NCI-H187 treated with DMSO at 0.1 percent for 48 hours (cell line): ENCODE results near the gene STXBP3.
"Not testable (repeated sequence)": the region's sequence is repeated elsewhere in the genome, so short reads cannot be mapped to it uniquely, and the experiment has no call there.

Source experiments
- DNase-seq: peaks from one replicate; lab custom pipeline; 2025; lab: John Stamatoyannopoulos, UW

The STXBP3 gene

DNA sequence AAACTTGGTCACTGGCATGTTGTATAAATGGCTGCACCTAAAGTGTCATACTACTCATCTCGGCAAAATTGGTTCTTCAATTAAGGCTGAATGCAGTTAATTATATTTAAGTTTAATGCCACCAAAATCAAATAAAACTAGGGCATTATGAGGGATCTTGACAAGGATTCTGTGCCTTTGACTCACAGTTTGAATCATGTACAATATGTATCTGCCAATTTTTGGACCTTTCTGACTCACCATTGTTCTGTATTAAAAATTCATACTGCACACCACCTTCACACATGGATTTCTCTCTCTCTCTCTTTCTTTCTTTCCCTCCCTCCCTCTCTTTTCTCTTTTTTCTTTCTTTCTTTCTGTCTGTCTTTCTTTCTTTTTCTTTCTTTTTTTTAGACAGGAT lies 14.1 kb upstream of the STXBP3 start:
- no peak for DNase-seq

DNA sequence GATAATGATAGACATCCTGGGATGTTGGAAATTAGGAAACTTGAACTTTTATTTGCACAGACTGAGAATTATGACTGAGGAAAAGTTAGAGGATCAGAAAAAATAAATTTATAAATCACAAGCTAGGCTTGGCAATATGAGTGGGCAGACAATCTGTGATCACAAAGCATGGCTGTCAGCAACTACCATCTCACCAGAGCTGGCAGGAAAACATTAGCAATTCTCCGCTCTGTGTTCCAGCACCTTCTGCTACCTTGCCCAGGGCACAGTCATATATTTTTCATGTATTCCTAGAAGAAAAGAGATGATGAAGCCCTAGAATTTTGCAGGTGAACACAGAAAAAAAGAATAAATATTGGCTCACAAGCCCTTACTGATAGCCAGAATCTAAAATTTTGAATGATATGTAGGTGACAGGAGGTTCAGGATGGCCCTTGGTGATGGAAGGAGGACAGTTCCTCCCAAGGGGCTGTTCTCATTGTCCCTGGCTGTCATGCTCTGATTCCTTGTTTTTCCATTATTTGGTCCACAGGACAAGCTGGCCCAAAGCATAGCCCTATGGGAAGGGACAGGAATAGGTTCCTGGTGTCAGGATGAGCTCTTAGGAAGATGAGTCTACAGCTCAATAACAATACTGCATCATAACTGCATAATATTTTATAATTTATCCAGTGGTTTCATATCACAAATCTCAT lies 12.2 kb upstream of the STXBP3 start:
- no peak for DNase-seq

DNA sequence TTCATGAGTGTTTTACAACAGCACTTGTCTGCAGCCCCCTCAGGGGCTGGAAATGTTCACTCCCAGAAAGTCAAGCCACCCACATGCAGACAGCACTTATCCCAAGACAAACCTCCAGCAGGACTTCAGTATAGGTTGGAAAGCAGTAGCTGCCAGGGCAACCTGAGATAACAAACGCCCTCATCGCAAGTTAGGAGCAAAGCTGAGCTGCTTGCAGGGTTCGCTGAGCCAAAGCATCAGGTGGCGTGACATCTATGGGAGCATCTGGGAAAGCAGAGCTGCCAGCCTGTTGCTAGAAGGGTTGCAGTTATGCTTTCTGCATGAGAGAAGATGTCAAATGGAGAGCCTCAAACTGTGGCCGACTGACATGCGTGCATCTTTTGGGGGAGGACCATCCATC lies 4.2 kb upstream of the STXBP3 start:
- DNase-seq = no peak

DNA sequence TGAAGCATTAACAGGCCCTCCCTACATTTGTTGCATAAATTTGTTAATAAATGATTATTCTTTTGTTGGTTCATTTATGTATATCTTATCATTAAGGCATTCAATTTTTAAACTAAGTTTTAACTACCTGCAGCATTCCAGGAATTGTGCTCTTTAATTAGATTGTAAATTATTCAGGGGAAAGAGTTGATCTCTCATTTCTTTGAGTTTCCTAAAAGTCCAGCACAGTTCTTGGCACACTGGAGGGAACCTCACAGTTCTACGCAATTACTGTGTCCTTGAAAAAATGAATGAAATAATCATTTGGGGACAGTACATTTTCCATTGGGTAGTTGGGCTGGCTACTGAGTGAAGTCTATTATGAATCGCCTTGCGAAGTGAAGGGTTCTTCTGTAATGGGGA lies 493 bp upstream of the STXBP3 start:
- DNase-seq = no peak

- peak; percentile 5 for DNase-seq
Measured at GRCh38 chr1:108747171-108747850, 837 bp downstream of the STXBP3 start.

DNA sequence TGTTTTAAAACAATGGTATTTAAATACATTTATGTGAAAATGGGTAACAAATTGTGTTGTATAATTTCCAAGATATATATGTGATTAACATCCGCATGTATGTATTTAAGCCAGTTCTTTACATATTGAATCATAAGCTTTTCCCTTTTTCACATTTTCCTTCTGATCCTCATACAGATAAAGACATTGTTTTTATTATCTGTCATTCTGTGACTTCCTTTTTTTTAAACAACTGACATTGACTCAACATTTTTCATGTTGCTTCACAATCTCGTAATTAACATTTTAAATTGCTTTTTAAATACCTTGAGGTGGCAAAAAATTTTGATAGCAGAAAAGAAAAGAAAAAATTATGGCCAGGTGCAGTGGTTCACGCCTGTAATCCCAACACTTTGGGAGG lies 1.4 kb downstream of the STXBP3 start:
- no peak for DNase-seq

GRCh38 chr1:108749081-108749480 lies 2.6 kb downstream of the STXBP3 start:
- DNase-seq = no peak

DNA sequence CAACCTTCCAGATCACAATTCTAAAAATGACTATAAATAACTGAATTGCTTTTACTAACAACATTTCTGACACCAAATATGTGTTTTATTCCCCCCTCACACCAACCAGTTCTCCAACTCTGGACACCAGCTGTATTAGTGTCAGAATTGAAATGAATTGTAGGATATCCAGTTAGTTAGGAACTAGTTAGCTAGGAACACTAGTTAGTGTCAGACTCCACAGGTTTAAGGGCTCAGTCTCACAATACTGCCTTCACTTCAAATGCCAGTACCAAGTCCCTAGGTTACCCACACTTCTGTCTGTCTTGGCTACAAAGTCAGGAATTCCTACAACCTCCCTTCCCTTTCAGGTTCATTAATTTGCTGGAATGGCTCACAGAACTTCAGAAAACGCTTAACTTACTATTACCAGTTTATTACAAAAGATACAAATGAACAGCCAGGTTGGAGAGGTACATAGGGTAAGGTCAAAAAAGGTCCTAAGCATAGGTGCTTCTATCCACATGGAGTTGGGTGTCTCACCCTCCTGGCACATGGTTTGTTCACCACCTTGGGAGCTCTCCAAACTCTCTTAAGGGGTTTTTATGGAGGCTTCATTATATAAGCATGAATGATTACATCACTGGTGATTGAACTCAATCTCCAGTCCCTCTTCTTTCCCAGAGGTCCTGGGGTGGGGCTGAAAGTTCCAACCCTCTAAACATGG lies 4.2 kb downstream of the STXBP3 start:
- no peak for DNase-seq

- DNase-seq = no peak
Measured at GRCh38 chr1:108753363-108753762, 6.9 kb downstream of the STXBP3 start.

- no peak for DNase-seq
Measured at GRCh38 chr1:108758796-108759195, 12.3 kb downstream of the STXBP3 start.

GRCh38 chr1:108767115-108767514 lies 20.6 kb downstream of the STXBP3 start:
- DNase-seq = no peak

- no peak for DNase-seq
Measured at GRCh38 chr1:108767708-108768107, 21.2 kb downstream of the STXBP3 start.

GRCh38 chr1:108777839-108778238 lies 31.4 kb downstream of the STXBP3 start:
- DNase-seq = no peak

DNA sequence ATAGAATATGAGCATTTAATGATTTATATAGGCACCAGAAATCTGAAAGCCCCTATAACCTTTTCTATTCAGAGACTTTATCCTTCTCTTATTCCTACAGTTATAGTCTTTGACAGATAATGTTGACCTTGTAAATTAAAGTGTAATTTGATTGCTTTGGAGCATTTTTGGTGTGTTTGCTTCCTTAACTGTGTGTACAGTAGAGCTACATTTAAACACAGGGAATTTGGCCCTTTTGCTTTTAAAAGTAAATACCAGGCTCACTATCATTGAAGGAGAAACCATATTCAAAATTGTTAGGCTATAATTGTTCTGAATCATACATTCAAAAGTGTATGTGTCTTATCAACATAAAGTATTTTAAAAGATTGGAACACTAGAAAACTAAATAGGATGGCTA lies 33.0 kb downstream of the STXBP3 start:
- no peak for DNase-seq

DNA sequence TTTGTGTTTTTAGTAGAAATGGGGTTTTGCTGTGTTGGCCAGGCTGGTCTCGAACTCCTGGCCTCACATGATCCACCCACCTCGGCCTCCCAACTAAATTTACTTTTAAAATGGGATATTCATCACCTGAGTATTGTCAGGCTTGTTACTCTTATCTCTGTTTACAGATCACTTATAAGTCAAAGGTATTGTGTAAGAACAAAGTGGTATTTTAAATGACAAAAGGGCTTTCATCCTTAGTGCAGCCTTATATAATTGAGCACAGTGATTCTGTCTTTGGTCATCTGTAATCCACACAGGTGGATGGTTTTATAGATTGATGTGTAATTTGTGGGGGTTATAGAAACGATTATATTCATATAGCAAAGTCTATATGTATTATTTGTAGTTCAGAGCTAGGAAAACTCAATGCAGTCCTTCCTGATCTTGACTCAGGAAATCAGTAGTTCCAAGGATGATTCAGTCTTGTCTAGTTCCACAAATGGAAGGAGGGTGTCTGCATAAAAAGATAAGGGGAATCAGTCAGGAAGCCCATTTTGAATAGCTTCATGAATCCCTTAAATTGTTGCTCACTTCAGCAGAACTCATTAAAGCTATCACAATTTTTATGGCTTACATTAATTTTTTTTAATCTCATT lies 34.6 kb downstream of the STXBP3 start:
- no peak for DNase-seq

DNA sequence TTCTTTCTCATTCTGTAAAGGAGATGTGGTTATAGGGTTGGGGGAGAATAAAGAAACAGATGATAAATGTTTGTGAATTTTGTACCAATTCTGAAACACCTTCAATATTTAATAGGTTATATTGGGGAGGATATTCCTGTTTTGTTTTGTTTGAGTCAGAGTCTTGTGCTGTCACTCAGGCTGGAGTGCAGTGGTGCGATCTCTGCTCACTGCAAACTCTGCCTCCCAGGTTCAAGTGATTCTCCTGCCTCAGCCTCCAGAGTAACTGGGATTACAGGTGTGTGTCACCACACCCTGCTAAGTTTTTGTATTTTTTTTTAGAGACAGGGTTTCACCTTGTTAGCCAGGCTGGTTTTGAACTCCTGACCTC lies 35.1 kb downstream of the STXBP3 start:
- DNase-seq = not testable (repeated sequence)

- DNase-seq = no peak
Measured at GRCh38 chr1:108785264-108785663, 38.8 kb downstream of the STXBP3 start.

DNA sequence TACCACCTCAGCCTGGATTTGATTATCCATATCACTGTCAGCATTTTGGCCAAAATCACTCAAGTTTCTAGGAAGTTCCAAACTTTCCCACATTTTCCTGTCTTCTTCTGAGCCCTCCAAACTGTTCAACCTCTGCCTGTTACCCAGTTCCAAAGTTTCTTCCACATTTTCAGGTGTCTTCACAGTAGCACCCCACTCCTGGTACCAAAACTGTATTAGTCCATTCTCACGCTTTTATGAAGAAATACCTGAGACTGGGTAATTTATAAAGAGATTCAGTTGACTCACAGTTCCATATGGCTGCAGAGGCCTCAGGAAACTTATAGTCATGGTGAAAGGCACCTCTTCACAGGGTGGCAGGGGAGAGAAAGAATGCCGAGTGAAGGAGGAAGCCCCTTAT lies 39.4 kb downstream of the STXBP3 start:
- no peak for DNase-seq

- no peak for DNase-seq
Measured at GRCh38 chr1:108791790-108792189, 45.3 kb downstream of the STXBP3 start.

GRCh38 chr1:108792420-108792819 lies 45.9 kb downstream of the STXBP3 start:
- DNase-seq = no peak

DNA sequence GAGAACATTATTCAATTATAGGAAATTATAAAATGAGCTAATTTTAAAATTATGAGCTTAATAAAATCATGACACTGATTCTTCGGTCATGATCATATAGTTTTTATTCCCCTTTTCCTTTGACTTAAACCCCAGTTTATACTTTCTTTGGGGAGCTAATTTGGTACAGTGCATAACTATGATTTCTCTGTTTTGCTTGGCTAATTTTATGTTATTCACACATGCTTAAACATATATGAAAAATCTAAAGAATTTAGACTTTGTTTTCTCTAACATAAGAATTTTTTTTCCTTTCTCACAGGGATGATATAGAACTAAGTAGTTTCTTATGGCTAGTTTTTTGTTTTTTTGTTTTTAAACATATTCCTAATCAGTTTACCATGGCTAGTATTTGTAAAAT lies 52.5 kb downstream of the STXBP3 start:
- no peak for DNase-seq

DNA sequence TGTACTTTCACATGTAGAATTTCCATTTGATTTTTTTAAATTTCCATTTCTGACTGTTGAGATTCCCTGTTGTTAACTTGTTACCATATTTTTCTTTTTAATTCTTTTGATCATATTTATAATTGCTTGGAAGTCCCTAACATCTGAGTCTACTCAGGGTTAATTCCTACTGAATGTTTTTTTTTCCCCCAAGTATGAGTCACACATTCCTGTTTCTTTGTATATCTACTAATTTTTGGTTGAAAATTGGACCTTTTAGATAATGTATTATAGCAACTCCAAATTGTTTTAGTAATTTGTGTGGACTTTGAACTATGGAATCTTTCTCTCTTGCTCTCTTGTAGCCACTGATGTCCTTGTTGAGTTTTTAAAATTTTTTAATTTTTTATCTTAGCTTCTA lies 54.6 kb downstream of the STXBP3 start:
- DNase-seq = no peak

DNA sequence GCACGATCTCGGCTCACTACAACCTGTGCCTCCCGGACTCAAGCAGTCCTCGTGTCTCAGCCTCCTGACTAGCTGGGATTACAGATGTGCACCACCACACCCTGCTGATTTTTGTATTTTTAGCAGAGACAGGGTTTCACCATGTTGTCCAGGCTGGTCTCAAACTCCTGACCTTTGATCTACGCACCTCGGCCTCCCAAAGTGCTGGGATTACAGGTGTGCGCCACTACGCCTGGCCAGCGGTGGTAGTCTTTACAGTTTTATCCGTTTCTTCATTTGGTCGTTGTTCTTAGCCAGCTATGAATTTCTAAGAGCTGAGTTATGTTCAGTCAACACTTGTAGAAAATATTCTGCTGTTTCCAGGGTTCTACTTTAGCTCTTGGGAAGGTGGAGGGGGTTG lies 57.1 kb downstream of the STXBP3 start:
- DNase-seq = no peak
